Endothelial cell of umbilical vein (primary cell): ENCODE data around the gene PLEKHG3. TPM values are rescaled to one million over a fixed set of nuclear protein-coding genes. Genes with fewer than 3 reads are reported as not detected.

Source experiments
- BruUV-seq: library from RNA; stranded (reverse); fragments of 400-500 nt; replicated peaks from 2 replicates; lab custom pipeline; 2021; lab: Mats Ljungman, UMichigan
- CTCF ChIA-PET: fragments of 300-600, 350-600 bp; sonication (Branson Sonifier 250); formaldehyde crosslinking; loops from one replicate; lab custom pipeline; 2021; ENCODE audit warnings: antibody characterized with exemption, inconsistent platforms; lab: Charles Lee
- POLR2A ChIA-PET: fragments of 300-600, 350-600 bp; sonication (Branson Sonifier 250); formaldehyde crosslinking; loops from one replicate; lab custom pipeline; 2021; ENCODE audit warnings: antibody characterized with exemption, inconsistent platforms; lab: Charles Lee
- DNase-seq: peaks from one replicate; pipeline ENCODE4 v3.0.0-alpha.2; 2011; ENCODE audit warnings: low read depth, low spot score
- FAIRE-seq: peaks from 2 replicates; lab custom pipeline; 2011; peaks lifted over from hg19 to GRCh38; lab: Jason Lieb, UNC
- H2AFZ ChIP-seq: 2 replicates; pipeline ENCODE4 v1.6.0; 2012; ENCODE audit warnings: low read depth, low read length, control low read depth, inconsistent platforms
- H3K27ac ChIP-seq: 2 replicates; pipeline ENCODE4 v1.5.1; 2011; ENCODE audit warnings: low read depth, mild to moderate bottlenecking, control low read depth, low read length, moderate library complexity; ENCODE audit not compliant: insufficient read depth
- H3K27me3 ChIP-seq, 2 experiments: 2 replicates each; pipeline versions ENCODE4 v1.6.0 to v1.6.1; 2011; ENCODE audit warnings: low read length in 2 of 2, mixed read lengths in 1 of 2; ENCODE audit not compliant: control insufficient read depth in 2 of 2, insufficient read depth in 2 of 2
- H3K36me3 ChIP-seq, 2 experiments: 2 replicates in 1 of 2; 3 replicates in 1 of 2; pipeline ENCODE4 v1.5.1; 2011; ENCODE audit warnings: low read length in 2 of 2, mild to moderate bottlenecking in 1 of 2, moderate library complexity in 1 of 2; ENCODE audit not compliant: control insufficient read depth in 2 of 2, insufficient read depth in 2 of 2; ENCODE audit errors: extremely low read depth in 1 of 2
- H3K4me1 ChIP-seq: 3 replicates; pipeline ENCODE4 v1.5.1; 2011; ENCODE audit warnings: mild to moderate bottlenecking, low read length; ENCODE audit not compliant: control insufficient read depth, insufficient read depth; ENCODE audit errors: extremely low read depth
- H3K4me2 ChIP-seq: 2 replicates; pipeline ENCODE4 v1.6.1; 2011; ENCODE audit warnings: low read length, control low read depth, mixed read lengths; ENCODE audit not compliant: insufficient read depth
- H3K4me3 ChIP-seq, 3 experiments: fragments of 200-600 bp in 1 of 3; sonication (generic), shearing (Covaris generic) in 1 of 3; replicated peaks in 1 of 3; 2 replicates each; pipeline ENCODE4 v1.5.1; 2011 to 2016; ENCODE audit warnings: control low read depth in 3 of 3, low read length in 3 of 3, mild to moderate bottlenecking in 2 of 3, inconsistent platforms in 1 of 3, low read depth in 1 of 3, moderate library complexity in 1 of 3; ENCODE audit not compliant: insufficient read depth in 1 of 3
- H3K79me2 ChIP-seq: 2 replicates; pipeline ENCODE4 v1.6.0; 2012; ENCODE audit warnings: low read length, inconsistent platforms; ENCODE audit not compliant: control insufficient read depth, insufficient read depth
- H3K9ac ChIP-seq: replicated peaks from 2 replicates; pipeline ENCODE3; 2011; ENCODE audit warnings: low read length, control low read depth; ENCODE audit not compliant: insufficient read depth; ENCODE audit errors: extremely low read depth
- H3K9me1 ChIP-seq: replicated peaks from 3 replicates; pipeline ENCODE4 v1.6.0; 2011; ENCODE audit warnings: mild to moderate bottlenecking, low read length; ENCODE audit not compliant: control insufficient read depth, insufficient read depth; ENCODE audit errors: extremely low read depth
- H3K9me3 ChIP-seq: replicated peaks from 2 replicates; pipeline ENCODE4 v1.5.1; 2012; ENCODE audit warnings: low read length, inconsistent platforms; ENCODE audit not compliant: control insufficient read depth, insufficient read depth
- H4K20me1 ChIP-seq: replicated peaks from 2 replicates; pipeline ENCODE3; 2011; ENCODE audit warnings: mild to moderate bottlenecking, low read length; ENCODE audit not compliant: control insufficient read depth, insufficient read depth; ENCODE audit errors: extremely low read depth
- EZH2 ChIP-seq: IDR thresholded peaks from 2 replicates; pipeline ENCODE4 v1.6.1; 2012; ENCODE audit warnings: borderline replicate concordance, low read depth, mild to moderate bottlenecking, moderate library complexity, low read length, inconsistent platforms; ENCODE audit not compliant: severe bottlenecking
- FOS ChIP-seq: IDR thresholded peaks from 2 replicates; pipeline ENCODE4 v1.6.1; 2011; ENCODE audit warnings: mild to moderate bottlenecking, low read length, moderate library complexity, borderline replicate concordance; ENCODE audit not compliant: insufficient read depth
- GATA2 ChIP-seq: IDR thresholded peaks from 2 replicates; pipeline ENCODE4 v1.7.0; 2011; ENCODE audit warnings: low read depth, mild to moderate bottlenecking, moderate library complexity, mixed read lengths, low read length; ENCODE audit not compliant: insufficient read length, insufficient read depth
- JUN ChIP-seq: IDR thresholded peaks from 2 replicates; pipeline ENCODE4 v1.6.1; 2011; ENCODE audit warnings: borderline replicate concordance, low read depth; ENCODE audit not compliant: insufficient read length, insufficient read depth
- MYC ChIP-seq: IDR thresholded peaks from one replicate; pipeline ENCODE4 v1.6.1; 2011; ENCODE audit warnings: mild to moderate bottlenecking, low read depth, low read length
- POLR2A ChIP-seq: IDR thresholded peaks from 2 replicates; pipeline ENCODE4 v1.6.1; 2012; ENCODE audit warnings: low read depth, mild to moderate bottlenecking, control low read depth, low read length
- POLR2AphosphoS5 ChIP-seq: IDR thresholded peaks from 2 replicates; pipeline ENCODE4 v1.6.1; 2012; ENCODE audit warnings: low read depth, mild to moderate bottlenecking, control low read depth, low read length, moderate library complexity; ENCODE audit not compliant: insufficient read depth
- dilution Hi-C: fragments of 300-500 bp; cut with MboI; formaldehyde crosslinking; loops from one replicate; pipeline ENCODE4 v1.15.0; 2019; ENCODE audit warnings: low sequenced_read_pairs; ENCODE audit not compliant: extremely low pct_ligation_motif_present
- intact Hi-C: fragments of 100-400 bp; cut with micrococcal nuclease; formaldehyde crosslinking; loops from one replicate; pipeline ENCODE4 v1.10.0; 2022
- polyA plus RNA-seq, 4 experiments: library from polyadenylated mRNA; depleted of rRNA in 3 of 4; stranded (reverse) in 3 of 4; unstranded in 1 of 4; fragments of >200 nt; gene quantifications; 2 replicates each; pipeline versions ENCODE4 v1.2.1 to v1.2.3, GENCODE V29; 2011 to 2012; ENCODE audit warnings: missing spikeins in 1 of 4
- total RNA-seq: library from RNA; stranded (reverse); gene quantifications from 2 replicates; pipeline ENCODE4 v1.2.3, GENCODE V29; 2021
- TF ChIP-seq, protein P1 (sequence below), 2 donors: IDR thresholded peaks; 1 replicate in 1 of 2; 2 replicates in 1 of 2; pipeline ENCODE4 v1.5.1; 2011; ENCODE audit warnings: low read length in 2 of 2, mild to moderate bottlenecking in 2 of 2, moderate library complexity in 2 of 2, control low read depth in 1 of 2, inconsistent platforms in 1 of 2, low read depth in 1 of 2; ENCODE audit not compliant: insufficient read depth in 1 of 2; ENCODE audit errors: extremely low read depth in 1 of 2
- TF ChIP-seq, protein P2 (sequence below): IDR thresholded peaks from 2 replicates; pipeline ENCODE4 v1.6.1; 2011; ENCODE audit not compliant: insufficient read depth, insufficient read length

The PLEKHG3 gene
- total and polyA plus RNA-seq, 2 donors (not counting 3 experiments of a cell fraction or from before 2014, with no cell fraction given) = 6.6 to 8.0 TPM

DNA sequence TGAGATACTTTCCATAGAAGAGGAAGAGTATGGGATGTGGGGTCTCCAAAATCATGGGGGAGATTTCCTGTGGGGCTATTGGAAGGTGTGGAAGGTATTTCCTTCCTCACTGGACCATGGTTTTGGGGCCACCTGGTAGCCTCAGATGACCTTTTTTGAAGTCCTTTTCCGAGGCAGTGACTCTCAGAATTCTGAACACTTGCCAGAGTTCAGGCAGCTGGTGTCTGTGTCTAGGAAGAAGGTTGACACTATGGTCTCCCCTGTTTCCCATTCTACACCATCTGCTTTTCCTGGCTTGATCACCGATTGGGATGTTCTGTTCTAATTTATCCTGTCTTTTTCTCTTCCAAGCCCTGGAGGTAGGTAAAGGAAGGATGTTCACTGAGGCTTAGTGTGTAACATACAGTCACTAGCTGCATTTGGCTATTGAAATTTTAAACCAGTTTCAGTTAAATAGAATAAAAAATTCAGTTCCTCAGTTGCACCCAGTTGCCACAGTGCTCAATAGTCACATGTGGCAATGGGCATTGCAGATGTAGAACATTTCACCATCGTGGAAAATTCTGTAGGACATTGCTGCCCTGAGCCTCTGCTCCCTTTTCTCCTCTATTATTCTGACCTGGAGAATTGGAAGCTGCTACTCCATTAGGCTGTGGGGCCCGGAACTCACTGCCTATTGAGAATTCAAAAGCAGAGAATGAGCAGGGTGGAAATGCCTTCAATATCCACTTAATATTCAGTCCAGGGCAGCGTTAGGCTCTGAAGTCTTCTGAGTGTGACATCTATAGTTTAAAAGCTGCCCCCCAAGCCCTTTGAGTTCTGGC lies 11.0 kb upstream of the PLEKHG3 start:
- H3K9ac ChIP-seq = no peak overlapping the region
- no peaks in the 10 kb centered on the region for H3K79me2 ChIP-seq
- intact Hi-C loops (no loop called here), dilution Hi-C loops (no loop called here)
- no peaks in the 10 kb centered on the region for H3K9me3 ChIP-seq
- H3K27me3 ChIP-seq = peaks cover 34 to 38% of the 10 kb centered on the region in 2 experiments
- no peak overlapping the region for H2AFZ ChIP-seq
- DNase-seq (no peak), FAIRE-seq (no peak)
- ChIA-PET POLR2A (no interaction called here), CTCF (interaction anchor here (1.4 to 1.8 kb wide), 1 partner anchor 72 kb away, joined by 4 to 5 read pairs; no protein-coding TSS in a partner anchor)
- no peaks in the 10 kb centered on the region for H3K9me1 ChIP-seq
- no peaks in the 10 kb centered on the region for H4K20me1 ChIP-seq
- H3K4me2 ChIP-seq = no peak overlapping the region
- H3K36me3 ChIP-seq = no peaks in the 10 kb centered on the region
- H3K4me3 ChIP-seq = no peak overlapping the region
- H3K27ac ChIP-seq = no peak overlapping the region
- BruUV-seq = no TSS peak
- TF ChIP-seq, protein P1, sequence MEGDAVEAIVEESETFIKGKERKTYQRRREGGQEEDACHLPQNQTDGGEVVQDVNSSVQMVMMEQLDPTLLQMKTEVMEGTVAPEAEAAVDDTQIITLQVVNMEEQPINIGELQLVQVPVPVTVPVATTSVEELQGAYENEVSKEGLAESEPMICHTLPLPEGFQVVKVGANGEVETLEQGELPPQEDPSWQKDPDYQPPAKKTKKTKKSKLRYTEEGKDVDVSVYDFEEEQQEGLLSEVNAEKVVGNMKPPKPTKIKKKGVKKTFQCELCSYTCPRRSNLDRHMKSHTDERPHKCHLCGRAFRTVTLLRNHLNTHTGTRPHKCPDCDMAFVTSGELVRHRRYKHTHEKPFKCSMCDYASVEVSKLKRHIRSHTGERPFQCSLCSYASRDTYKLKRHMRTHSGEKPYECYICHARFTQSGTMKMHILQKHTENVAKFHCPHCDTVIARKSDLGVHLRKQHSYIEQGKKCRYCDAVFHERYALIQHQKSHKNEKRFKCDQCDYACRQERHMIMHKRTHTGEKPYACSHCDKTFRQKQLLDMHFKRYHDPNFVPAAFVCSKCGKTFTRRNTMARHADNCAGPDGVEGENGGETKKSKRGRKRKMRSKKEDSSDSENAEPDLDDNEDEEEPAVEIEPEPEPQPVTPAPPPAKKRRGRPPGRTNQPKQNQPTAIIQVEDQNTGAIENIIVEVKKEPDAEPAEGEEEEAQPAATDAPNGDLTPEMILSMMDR (IDR thresholded peaks at IDR 0.05; ENCODE audit: extremely low read depth in 1 of 2, insufficient read depth in 1 of 2, low read depth in 1 of 2, low read length in 2 of 2) = no peak
- no peak for TF ChIP-seq POLR2A
- TF ChIP-seq EZH2 = no peak
- TF ChIP-seq JUN = no peak
- no peak for TF ChIP-seq MYC
- no peak for TF ChIP-seq GATA2
- TF ChIP-seq, protein P2, sequence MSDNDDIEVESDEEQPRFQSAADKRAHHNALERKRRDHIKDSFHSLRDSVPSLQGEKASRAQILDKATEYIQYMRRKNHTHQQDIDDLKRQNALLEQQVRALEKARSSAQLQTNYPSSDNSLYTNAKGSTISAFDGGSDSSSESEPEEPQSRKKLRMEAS = no peak
- TF ChIP-seq FOS = no peak
- TF ChIP-seq POLR2AphosphoS5 = no peak
- H3K4me1 ChIP-seq = no peaks in the 10 kb centered on the region
